Stimulated activated CD4-positive, alpha-beta T cell treated with anti-CD3 and anti-CD28 coated beads, Interleukin-1b, Interleukin-23, amount 100 ng/mL, for 1 hour (primary cell): ENCODE data around the gene SLC43A1.
"Not testable (repeated sequence)": the region's sequence is repeated elsewhere in the genome, so short reads cannot be mapped to it uniquely, and the experiment has no call there.

ENCODE experiments used
- DNase-seq, 2 donors: peaks; one replicate each; pipeline ENCODE4 v3.0.0-alpha.2; 2020; ENCODE audit warnings: low read depth in 2 of 2

Gene SLC43A1

DNA sequence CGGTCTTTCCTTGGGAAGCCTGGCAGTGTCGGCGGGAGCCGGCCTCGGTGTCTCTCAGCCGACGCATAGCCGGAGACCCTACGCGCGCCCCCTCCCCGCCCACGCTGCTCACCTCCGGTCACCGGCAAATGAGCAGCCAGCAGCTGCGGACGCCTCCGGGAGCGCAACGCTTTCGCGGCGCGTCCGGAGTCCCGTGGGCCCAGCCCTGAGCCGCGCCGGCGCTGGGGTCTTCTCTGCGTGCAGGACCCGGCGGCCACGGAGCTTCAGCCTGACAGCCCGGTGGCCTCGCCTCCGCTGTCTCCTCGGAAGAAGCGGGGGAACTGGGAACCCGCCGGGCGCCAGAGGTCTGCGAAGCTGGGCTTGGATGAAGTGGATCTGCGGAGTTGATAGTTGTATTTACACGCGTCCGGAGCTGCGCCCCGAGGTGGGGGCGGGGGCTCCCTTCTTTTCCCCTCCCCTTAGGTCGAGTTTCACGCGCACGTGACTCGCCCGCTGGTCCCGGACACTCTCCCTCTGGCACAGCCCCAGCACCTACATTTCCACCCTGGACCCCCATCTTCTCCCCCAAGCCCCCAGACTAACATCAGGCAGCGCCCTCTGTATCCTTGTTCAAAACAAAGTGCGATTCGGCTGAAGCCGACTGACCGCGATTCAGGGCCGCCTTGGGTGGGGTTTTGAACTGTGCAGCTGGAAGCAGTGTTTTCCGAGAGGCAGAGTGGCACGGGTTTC lies at the start of gene SLC43A1:
Gene SLC43A1, minus strand, starts transcription at position 371 of the 729 bp plus-strand sequence. CDS start 1,591 bp downstream, outside the sequence.
- no peak for DNase-seq

DNA sequence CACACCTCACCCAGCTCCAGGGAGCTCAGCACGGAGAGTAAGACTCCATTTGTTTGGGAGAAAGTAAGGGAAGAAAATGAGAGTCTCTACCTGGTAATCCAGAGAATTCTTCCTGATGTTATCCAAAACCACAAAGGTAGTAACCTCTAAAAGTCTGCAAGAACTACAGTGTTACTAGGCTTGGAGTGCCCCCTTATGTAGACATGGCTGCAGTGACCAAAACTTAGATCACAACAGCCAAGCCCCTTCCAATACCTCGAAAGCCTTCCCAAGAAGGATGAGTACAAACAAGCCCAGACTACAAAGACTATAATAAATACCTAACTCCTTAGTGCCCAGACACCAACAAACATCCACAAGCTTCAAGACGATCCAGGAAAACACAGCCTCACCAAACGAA lies 47.1 kb upstream of the SLC43A1 start:
- no peak for DNase-seq

DNA sequence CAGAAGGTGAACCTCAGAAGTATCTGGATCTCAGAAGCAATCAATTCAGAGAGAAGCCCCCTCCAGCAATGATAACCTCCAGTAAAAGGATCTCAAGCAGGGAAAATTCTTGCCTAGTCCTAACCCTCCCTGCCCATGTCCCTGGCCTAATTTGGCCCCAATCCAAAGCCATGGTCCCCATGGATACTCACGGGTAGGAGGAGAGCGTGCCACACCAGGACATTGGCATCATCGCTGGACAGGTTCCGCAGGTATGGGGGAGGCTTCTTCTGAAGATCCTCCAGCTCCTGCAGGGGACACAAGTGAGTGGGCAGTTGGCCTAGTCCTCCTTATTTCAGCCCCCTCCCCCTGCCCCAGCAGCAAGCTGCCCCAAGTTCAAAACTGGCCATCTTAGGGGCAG lies 44.6 kb upstream of the SLC43A1 start:
- no peak for DNase-seq

DNA sequence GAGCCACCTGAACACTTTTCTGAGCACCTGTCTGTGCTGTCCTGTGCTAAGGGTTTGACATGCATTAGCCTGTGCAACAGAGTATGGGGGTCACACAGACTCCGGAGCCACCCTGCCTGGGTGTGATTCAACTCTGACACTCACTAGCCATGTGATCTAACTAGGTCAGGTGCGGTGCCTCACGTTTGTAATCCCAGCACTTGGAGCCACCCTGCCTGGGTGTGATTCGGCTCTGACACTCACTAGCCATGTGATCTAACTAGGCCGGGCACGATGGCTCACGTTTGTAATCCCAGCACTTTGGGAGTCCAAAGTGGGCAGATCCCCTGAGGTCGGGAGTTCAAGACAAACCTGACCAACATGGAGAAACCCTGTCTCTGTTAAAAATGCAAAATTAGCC lies 40.5 kb upstream of the SLC43A1 start:
- DNase-seq: no peak

DNA sequence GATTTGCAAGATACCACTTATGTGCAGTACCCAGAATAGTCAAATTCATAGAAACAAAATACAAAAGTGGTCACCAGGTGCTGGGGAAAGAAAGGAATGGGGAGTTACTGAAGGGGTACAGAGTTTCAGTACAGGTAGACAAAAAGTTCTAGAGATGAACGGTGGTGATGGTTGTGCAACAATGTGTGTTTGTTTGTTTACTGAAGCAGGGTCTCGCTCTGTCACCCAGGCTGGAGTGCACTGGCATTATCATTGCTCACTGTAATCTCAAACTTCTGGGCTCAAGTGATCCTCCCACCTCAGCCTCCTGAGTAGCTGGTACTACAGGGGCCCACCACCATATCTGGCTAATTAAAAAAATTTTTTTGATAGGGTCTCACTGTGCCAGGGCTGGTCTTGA lies 39.9 kb upstream of the SLC43A1 start:
- DNase-seq: no peak

DNA sequence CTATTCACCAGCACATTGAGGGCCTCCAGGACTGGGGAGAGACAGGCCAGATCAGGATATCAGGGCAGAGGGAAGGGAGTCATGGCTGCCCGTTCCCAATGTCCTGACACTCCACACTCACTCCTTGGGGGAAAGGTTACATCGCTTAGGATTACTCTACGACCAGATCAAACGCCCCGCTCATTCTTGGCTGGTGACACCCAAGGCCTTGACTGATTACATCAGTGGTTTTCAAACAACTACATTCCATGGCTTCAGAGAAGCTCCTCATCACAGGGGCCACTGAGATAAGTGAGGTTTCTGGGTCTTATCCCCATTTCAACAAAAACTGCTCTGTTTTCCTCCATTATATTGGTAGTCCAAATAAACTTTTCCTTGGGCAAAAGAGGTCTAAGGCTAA lies 37.0 kb upstream of the SLC43A1 start:
- DNase-seq: no peak

DNA sequence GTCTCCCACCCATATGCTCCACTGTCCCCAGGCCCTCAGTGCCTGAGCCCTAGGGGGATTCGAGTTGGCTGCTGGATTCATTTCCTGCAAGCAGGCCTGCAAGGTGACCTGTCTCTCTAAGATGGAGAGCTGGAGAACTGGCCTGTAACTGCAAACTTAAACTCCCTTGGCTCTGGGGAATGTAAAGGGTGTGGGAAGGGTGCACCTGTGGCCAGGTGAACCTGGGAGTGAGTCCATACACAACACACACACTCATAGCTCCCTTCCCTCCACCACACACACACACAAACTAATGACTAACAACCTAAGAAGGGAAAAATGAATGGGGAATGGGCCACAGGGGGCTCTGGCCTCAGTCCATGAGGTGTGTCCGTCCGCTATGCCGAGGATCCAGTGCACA lies 36.4 kb upstream of the SLC43A1 start:
- DNase-seq: no peak

DNA sequence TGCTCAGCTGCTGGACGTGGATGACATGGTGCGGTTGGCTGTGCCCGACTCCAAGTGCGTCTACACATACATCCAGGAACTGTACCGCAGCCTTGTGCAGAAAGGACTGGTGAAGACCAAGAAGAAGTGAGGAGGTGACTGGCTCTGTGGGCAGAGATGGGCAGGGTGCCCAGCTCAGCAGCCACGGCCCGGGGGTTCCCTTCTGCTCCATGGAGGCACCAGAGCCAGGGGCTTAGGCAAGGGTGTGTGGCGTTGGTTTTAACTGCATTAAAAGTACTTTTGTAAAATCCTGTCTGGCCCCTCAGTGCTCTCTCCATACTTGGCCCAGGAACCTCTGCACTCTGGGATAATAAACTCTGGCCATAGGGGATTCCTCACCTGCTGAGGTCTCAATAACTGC lies 34.5 kb upstream of the SLC43A1 start:
- DNase-seq: no peak

DNA sequence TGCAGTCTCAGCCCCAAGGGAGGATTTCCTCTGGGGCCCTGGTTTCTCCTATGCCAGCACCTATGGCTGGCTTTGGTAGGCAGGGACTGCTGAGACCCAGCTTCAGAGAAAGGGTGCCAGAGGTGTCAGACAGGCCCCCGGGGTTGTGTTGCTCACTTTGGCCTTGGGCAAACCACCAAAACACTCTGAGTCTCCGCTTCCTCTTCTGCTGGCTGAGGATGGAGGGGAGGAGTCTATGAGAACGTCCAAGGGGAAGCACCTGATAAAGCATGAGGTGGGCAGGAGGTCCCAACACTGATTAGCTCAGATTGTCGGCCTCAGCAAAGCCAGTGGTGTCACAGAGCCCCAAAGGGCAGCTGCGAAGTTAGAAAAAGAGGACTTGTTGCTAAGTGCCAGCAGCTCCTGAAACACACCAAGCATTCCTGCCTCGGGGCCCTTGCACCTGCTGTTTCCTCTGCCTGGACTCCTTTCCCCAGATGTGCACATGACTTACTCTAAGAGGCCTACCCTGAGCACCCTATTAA lies 32.4 kb upstream of the SLC43A1 start:
- no peak for DNase-seq

DNA sequence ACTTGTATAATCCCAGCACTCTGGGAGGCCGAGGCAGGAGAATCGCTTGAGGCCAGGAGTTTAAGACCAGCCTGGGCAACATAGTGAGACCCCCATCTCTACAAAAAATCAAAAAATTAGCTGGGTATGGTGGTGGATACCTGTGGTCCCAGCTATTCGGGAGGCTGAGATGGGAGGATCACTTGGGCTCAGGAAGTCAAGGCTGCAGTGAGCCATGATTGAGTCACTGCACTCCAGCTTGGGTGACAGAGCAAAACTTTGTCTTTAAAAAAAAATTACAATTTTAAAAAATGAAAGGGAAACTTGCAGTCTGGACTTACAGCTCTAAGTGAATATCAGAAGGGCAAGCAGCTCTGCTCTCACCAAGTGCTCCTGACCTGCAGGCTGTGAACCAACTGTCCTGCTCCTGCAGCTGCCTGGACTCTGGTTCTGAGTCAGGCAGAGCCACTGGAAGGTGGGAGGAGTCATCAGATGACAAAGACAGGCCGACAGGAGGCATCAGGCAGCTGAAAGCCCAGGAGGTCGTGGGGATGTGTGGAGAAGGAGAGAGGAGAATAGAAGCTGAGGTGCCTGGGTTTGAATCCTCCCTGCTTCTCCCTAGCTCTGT lies 31.5 kb upstream of the SLC43A1 start:
- DNase-seq: no peak

DNA sequence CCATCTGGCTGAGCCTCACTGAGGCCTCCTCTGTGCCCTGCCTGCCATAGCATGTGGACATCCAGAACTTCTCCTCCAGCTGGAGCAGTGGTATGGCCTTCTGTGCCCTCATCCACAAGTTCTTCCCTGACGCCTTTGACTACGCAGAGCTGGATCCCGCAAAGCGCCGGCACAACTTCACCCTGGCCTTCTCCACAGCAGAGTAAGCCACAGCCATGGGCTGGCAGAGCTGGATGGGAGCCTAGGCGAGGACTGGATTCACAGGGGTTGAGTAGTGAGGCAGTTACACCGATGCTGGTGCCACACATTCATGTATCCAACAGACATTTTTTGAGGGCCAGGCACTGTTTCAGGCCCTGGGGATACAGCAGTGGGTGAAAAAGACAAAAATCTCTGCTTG lies 30.9 kb upstream of the SLC43A1 start:
- no peak for DNase-seq

DNA sequence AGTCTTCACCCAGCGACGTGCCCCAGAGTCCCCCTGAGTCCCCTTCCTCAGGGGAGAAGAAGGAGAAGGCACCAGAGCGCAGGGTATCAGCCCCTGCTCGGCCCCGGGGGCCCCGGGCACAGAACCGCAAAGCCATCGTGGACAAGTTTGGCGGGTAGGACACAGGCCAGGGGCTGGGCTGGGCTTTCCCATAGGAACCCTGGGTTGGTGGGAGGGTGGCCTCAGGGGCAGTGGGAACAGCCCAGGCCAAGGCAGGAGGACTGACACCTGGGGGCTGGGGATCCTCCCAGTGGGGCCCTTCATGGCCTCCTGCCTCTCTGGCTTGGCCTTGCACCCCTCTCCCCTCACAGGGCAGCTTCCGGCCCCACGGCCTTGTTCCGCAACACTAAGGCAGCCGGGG lies 30.4 kb upstream of the SLC43A1 start:
- no peak for DNase-seq

DNA sequence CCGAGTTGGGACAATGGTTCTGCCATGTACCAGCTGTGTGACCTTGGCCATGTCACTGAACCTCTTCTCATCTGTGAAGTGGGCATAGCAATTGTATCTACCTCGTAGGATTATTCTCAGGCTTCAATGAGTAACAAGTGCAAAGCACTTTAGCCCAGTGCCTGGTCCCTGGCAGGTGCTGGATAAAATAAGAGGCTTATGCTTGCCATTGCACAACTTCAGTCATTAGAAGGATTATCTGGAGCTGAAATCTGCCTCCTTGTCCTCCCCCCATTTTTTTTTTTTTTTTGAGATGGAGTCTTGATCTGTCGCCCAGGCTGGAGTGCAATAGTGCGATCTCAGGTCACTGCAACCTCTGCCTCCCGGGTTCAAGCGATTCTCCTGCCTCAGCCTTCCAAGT lies 29.1 kb upstream of the SLC43A1 start:
- no peak for DNase-seq

DNA sequence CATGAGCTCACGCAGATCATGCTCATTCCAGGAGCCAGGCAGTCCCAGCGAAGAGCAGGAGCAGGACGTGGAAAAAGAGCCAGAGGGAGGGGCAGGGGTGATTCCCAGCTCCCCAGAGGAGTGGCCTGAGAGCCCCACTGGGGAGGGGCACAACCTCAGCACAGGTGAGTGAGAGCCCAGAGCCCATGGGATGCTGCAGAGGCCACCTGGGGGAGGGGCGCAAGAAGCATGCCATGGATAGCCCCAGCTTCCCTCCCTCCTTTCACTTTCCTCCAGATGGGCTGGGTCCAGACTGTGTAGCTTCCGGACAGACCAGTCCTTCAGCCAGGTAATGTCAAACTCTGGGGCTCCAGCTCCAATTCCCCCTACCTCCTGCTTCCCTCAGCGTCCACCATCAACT lies 28.1 kb upstream of the SLC43A1 start:
- no peak for DNase-seq

DNA sequence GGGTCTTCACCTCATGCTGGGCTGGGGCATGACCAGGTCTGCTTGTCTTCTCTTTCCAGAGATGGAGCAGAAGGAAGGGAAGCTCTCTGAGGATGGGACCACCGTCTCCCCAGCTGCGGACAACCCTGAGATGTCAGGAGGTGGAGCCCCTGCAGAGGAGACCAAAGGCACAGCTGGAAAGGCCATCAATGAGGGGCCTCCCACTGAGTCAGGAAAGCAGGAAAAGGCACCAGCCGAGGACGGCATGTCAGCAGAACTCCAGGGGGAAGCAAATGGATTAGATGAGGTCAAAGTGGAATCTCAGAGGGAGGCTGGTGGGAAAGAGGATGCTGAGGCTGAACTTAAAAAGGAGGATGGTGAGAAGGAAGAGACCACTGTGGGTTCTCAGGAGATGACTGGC lies 27.1 kb upstream of the SLC43A1 start:
- DNase-seq: no peak

DNA sequence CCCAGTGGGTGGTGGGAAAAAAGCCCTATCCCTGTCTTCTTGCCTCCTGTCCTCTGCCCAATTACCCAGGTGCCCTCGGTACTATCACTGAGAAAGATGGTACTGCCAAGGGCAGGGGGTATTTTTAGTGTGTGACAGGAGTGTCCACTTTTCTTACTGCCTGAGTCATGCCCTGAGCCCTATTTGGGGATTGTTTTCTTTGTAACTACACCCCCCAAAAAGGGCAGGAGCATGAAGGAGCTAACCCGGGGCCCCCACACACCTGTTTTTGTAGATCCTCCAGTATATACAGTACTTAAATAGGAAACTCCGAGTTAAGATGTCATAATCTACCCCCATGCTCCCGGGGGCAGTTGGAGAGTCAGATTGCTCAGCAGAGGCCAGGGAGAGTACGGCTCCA lies 25.7 kb upstream of the SLC43A1 start:
- DNase-seq: no peak

DNA sequence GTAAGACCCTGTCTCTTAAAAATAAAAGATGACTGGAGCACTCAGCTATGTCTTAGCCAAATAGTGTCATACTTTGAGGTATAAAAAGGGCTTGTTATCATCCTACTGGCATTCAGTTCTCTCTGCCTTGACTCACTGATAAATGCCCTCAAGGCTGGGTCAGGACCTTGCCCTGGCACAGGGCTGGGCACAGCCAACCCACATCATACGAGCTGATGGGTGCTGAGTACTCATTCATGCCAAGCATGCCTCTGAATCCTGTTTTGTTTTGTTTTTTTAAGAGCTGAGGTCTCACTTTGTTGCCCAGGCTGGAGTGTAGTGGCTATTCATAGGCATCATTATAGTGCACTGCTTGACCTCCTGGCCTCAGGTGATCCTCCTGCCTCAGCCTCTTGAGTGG lies 23.8 kb upstream of the SLC43A1 start:
- DNase-seq: no peak

DNA sequence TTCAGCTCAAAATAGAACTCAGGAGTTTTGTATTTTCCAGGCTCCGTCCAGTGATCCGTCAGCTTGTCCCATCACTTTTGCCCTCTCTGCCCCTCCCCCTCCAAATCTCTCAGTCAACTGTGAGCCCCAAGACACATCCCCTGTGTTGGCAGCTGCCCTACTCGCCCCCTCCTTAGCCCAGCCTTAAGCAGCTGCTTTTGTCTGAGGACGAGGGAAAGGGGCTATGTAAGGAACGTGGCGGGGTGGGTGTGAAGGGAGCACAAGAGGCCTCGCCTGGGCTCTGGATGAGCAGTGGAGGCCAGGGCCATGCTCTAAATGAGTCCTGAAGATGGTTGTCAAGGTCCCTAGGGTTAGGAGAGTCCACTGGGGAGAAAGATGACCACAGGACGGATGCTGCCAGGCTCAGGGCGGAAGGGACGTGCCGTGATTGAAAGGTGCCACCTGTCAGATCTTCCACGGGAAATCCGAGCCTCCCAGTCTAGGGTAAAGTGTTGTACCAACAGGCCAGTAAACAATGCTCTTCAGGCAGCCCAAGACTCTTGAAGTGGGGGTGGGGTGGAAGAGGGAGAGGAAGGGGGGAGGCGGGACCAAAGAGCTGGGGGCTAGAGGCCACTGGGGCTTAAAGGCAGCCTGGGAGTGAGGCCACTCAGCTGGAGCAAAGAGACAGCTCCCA lies 21.6 kb upstream of the SLC43A1 start, which contains the start of gene SMTNL1:
Gene SMTNL1, plus strand, starts transcription at position 649 of the 673 bp plus-strand sequence. CDS start 5,048 bp downstream, outside the sequence.
- DNase-seq: no peak

DNA sequence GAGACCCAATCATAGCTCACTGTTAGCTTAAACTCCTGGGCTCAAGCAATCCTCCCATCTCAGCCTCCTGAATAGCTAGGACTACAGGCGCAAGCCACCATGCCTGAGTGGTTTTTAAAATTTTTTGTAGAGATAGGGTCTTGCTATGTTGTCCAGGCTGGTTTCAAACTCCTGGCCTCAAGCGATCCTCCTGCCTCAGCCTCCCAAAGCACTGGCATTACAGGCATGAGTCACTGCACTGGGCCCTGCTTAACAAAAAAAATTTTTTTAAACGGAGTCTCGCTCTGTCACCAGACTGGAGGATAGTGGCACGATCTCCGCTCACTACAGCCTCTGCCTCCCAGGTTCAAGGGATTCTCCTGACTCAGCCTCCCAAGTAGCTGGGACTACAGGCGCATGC lies 18.9 kb upstream of the SLC43A1 start:
- DNase-seq: not testable (repeated sequence)

DNA sequence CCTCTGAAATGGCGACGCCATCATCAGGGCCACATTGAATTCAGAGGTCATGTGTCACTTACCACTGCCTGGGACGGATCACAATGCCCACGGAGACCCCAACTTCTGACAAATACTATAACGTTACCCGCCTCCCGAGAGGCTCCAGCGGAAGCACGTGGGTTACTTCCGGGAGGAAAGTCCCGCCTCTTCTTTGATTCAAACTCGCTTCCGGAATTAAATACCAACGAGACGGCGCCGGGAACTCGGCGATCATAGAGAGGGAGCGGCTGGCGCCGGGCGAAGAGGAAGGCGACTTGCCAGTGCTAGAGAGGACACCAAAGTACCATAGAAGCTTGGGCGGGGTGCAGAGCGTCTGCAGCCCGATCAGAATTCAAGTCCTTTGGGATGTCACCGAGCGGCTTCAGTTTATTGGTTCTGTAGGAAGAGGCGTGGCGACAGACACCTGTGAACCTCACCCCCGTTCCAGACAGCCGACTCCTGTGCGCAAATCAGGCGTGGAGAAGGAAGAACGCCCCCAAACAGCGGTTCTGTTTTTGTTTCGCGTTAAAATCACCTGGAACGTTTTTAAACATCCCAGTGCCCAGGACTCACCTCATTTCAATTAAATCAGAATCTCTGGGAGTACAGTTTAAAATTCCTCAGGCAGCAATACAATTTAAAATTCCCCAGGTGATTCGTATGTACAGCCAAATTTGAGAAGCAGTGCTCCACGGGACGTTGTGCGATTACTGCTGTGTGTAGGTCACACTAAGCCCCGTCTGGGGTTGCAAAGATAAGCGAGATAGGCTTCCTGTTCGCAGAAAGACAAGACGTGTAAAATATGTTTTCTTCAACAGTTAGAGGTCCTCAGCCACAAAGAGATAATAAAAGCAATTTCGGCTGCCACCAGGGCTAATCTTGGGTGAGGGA lies 15.3 kb upstream of the SLC43A1 start, which contains the start of gene TIMM10:
Gene TIMM10, minus strand, starts transcription at position 159 of the 912 bp plus-strand sequence. CDS start 565 bp downstream, outside the sequence.
- DNase-seq: peak; percentile 69 to 83

DNA sequence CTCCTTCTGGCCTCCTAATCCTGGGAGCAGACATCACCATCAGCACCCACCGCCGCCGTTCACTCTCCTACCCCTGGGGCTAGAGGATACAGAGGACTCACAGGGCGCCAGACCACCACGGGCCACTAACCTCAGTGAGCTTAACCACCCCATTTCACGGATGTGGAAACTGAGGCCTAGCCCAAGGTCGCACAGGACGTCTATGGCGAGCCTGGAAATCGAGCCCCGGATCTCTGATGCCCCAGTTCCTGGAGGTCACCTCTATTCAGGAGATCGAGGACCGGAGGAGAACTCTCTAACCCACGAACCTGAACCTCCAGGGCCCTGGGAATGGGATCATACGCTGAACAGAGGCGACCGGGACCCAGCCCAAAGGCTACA lies 14.7 kb upstream of the SLC43A1 start:
- DNase-seq: no peak

DNA sequence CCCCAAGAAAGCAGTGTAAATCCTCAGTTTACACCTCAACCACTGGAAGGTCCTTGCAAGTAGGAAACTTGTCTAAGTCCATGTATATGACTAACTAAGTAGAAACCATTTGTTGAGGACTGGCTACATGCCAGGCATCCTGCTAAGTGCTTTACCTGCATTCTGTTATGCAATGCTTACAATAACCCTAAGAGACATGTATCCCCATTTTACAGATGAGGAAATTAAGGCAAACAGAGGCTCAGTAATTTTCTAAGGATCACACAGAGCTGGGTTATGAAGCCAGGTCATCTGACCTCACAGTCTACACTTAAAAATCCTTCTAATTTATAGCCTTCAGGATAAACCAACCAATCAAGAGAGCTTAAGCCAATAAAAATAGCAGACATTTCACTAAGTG lies 13.5 kb upstream of the SLC43A1 start:
- no peak for DNase-seq
